Endothelial cell of umbilical vein (primary cell): ENCODE results near the gene MCM5. TPM values are rescaled to one million over a fixed set of nuclear protein-coding genes. Genes with fewer than 3 reads are reported as not detected.

Experiments
- BruUV-seq: library from RNA; stranded (reverse); fragments of 400-500 nt; replicated peaks from 2 replicates; lab custom pipeline; 2021; lab: Mats Ljungman, UMichigan
- CTCF ChIA-PET: fragments of 300-600, 350-600 bp; sonication (Branson Sonifier 250); formaldehyde crosslinking; loops from one replicate; lab custom pipeline; 2021; ENCODE audit warnings: antibody characterized with exemption, inconsistent platforms; lab: Charles Lee
- POLR2A ChIA-PET: fragments of 300-600, 350-600 bp; sonication (Branson Sonifier 250); formaldehyde crosslinking; loops from one replicate; lab custom pipeline; 2021; ENCODE audit warnings: antibody characterized with exemption, inconsistent platforms; lab: Charles Lee
- DNase-seq: peaks from one replicate; pipeline ENCODE4 v3.0.0-alpha.2; 2011; ENCODE audit warnings: low read depth, low spot score
- FAIRE-seq: peaks from 2 replicates; lab custom pipeline; 2011; peaks lifted over from hg19 to GRCh38; lab: Jason Lieb, UNC
- H2AFZ ChIP-seq: 2 replicates; pipeline ENCODE4 v1.6.0; 2012; ENCODE audit warnings: low read depth, low read length, control low read depth, inconsistent platforms
- H3K27ac ChIP-seq: 2 replicates; pipeline ENCODE4 v1.5.1; 2011; ENCODE audit warnings: low read depth, mild to moderate bottlenecking, control low read depth, low read length, moderate library complexity; ENCODE audit not compliant: insufficient read depth
- H3K27me3 ChIP-seq, 2 experiments: 2 replicates each; pipeline versions ENCODE4 v1.6.0 to v1.6.1; 2011; ENCODE audit warnings: low read length in 2 of 2, mixed read lengths in 1 of 2; ENCODE audit not compliant: control insufficient read depth in 2 of 2, insufficient read depth in 2 of 2
- H3K36me3 ChIP-seq, 2 experiments: 2 replicates in 1 of 2; 3 replicates in 1 of 2; pipeline ENCODE4 v1.5.1; 2011; ENCODE audit warnings: low read length in 2 of 2, mild to moderate bottlenecking in 1 of 2, moderate library complexity in 1 of 2; ENCODE audit not compliant: control insufficient read depth in 2 of 2, insufficient read depth in 2 of 2; ENCODE audit errors: extremely low read depth in 1 of 2
- H3K4me1 ChIP-seq: 3 replicates; pipeline ENCODE4 v1.5.1; 2011; ENCODE audit warnings: mild to moderate bottlenecking, low read length; ENCODE audit not compliant: control insufficient read depth, insufficient read depth; ENCODE audit errors: extremely low read depth
- H3K4me2 ChIP-seq: 2 replicates; pipeline ENCODE4 v1.6.1; 2011; ENCODE audit warnings: low read length, control low read depth, mixed read lengths; ENCODE audit not compliant: insufficient read depth
- H3K4me3 ChIP-seq, 3 experiments: fragments of 200-600 bp in 1 of 3; sonication (generic), shearing (Covaris generic) in 1 of 3; replicated peaks in 1 of 3; 2 replicates each; pipeline ENCODE4 v1.5.1; 2011 to 2016; ENCODE audit warnings: control low read depth in 3 of 3, low read length in 3 of 3, mild to moderate bottlenecking in 2 of 3, inconsistent platforms in 1 of 3, low read depth in 1 of 3, moderate library complexity in 1 of 3; ENCODE audit not compliant: insufficient read depth in 1 of 3
- H3K79me2 ChIP-seq: 2 replicates; pipeline ENCODE4 v1.6.0; 2012; ENCODE audit warnings: low read length, inconsistent platforms; ENCODE audit not compliant: control insufficient read depth, insufficient read depth
- H3K9ac ChIP-seq: replicated peaks from 2 replicates; pipeline ENCODE3; 2011; ENCODE audit warnings: low read length, control low read depth; ENCODE audit not compliant: insufficient read depth; ENCODE audit errors: extremely low read depth
- H3K9me1 ChIP-seq: replicated peaks from 3 replicates; pipeline ENCODE4 v1.6.0; 2011; ENCODE audit warnings: mild to moderate bottlenecking, low read length; ENCODE audit not compliant: control insufficient read depth, insufficient read depth; ENCODE audit errors: extremely low read depth
- H3K9me3 ChIP-seq: replicated peaks from 2 replicates; pipeline ENCODE4 v1.5.1; 2012; ENCODE audit warnings: low read length, inconsistent platforms; ENCODE audit not compliant: control insufficient read depth, insufficient read depth
- H4K20me1 ChIP-seq: replicated peaks from 2 replicates; pipeline ENCODE3; 2011; ENCODE audit warnings: mild to moderate bottlenecking, low read length; ENCODE audit not compliant: control insufficient read depth, insufficient read depth; ENCODE audit errors: extremely low read depth
- CTCF ChIP-seq, 2 donors: IDR thresholded peaks; 1 replicate in 1 of 2; 2 replicates in 1 of 2; pipeline ENCODE4 v1.5.1; 2011; ENCODE audit warnings: low read length in 2 of 2, mild to moderate bottlenecking in 2 of 2, moderate library complexity in 2 of 2, control low read depth in 1 of 2, inconsistent platforms in 1 of 2, low read depth in 1 of 2; ENCODE audit not compliant: insufficient read depth in 1 of 2; ENCODE audit errors: extremely low read depth in 1 of 2
- EZH2 ChIP-seq: IDR thresholded peaks from 2 replicates; pipeline ENCODE4 v1.6.1; 2012; ENCODE audit warnings: borderline replicate concordance, low read depth, mild to moderate bottlenecking, moderate library complexity, low read length, inconsistent platforms; ENCODE audit not compliant: severe bottlenecking
- FOS ChIP-seq: IDR thresholded peaks from 2 replicates; pipeline ENCODE4 v1.6.1; 2011; ENCODE audit warnings: mild to moderate bottlenecking, low read length, moderate library complexity, borderline replicate concordance; ENCODE audit not compliant: insufficient read depth
- GATA2 ChIP-seq: IDR thresholded peaks from 2 replicates; pipeline ENCODE4 v1.7.0; 2011; ENCODE audit warnings: low read depth, mild to moderate bottlenecking, moderate library complexity, mixed read lengths, low read length; ENCODE audit not compliant: insufficient read length, insufficient read depth
- JUN ChIP-seq: IDR thresholded peaks from 2 replicates; pipeline ENCODE4 v1.6.1; 2011; ENCODE audit warnings: borderline replicate concordance, low read depth; ENCODE audit not compliant: insufficient read length, insufficient read depth
- MAX ChIP-seq: IDR thresholded peaks from 2 replicates; pipeline ENCODE4 v1.6.1; 2011; ENCODE audit not compliant: insufficient read depth, insufficient read length
- MYC ChIP-seq: IDR thresholded peaks from one replicate; pipeline ENCODE4 v1.6.1; 2011; ENCODE audit warnings: mild to moderate bottlenecking, low read depth, low read length
- POLR2A ChIP-seq: IDR thresholded peaks from 2 replicates; pipeline ENCODE4 v1.6.1; 2012; ENCODE audit warnings: low read depth, mild to moderate bottlenecking, control low read depth, low read length
- POLR2AphosphoS5 ChIP-seq: IDR thresholded peaks from 2 replicates; pipeline ENCODE4 v1.6.1; 2012; ENCODE audit warnings: low read depth, mild to moderate bottlenecking, control low read depth, low read length, moderate library complexity; ENCODE audit not compliant: insufficient read depth
- dilution Hi-C: fragments of 300-500 bp; cut with MboI; formaldehyde crosslinking; loops from one replicate; pipeline ENCODE4 v1.15.0; 2019; ENCODE audit warnings: low sequenced_read_pairs; ENCODE audit not compliant: extremely low pct_ligation_motif_present
- intact Hi-C: fragments of 100-400 bp; cut with micrococcal nuclease; formaldehyde crosslinking; loops from one replicate; pipeline ENCODE4 v1.10.0; 2022
- polyA plus RNA-seq, 4 experiments: library from polyadenylated mRNA; depleted of rRNA in 3 of 4; stranded (reverse) in 3 of 4; unstranded in 1 of 4; fragments of >200 nt; gene quantifications; 2 replicates each; pipeline versions ENCODE4 v1.2.1 to v1.2.3, GENCODE V29; 2011 to 2012; ENCODE audit warnings: missing spikeins in 1 of 4
- total RNA-seq: library from RNA; stranded (reverse); gene quantifications from 2 replicates; pipeline ENCODE4 v1.2.3, GENCODE V29; 2021

MCM5 gene
- total and polyA plus RNA-seq, 2 donors (not counting 3 experiments of a cell fraction or from before 2014, with no cell fraction given) = 67.8 to 111 TPM

- no peaks in the 10 kb centered on the region for H3K27me3 ChIP-seq
- no peaks in the 10 kb centered on the region for H4K20me1 ChIP-seq
- no peak overlapping the region for H3K4me2 ChIP-seq
- H2AFZ ChIP-seq = peak overlapping the region; percentile 26
- no peaks in the 10 kb centered on the region for H3K9me1 ChIP-seq
- H3K4me1 ChIP-seq = peaks cover 17% of the 10 kb centered on the region
- POLR2A ChIA-PET = no interaction called here
- FAIRE-seq (no peak), DNase-seq (no peak)
- no peaks in the 10 kb centered on the region for H3K36me3 ChIP-seq
- no TSS peak for BruUV-seq
- H3K9me3 ChIP-seq = no peaks in the 10 kb centered on the region
- no peaks in the 10 kb centered on the region for H3K79me2 ChIP-seq
- TF ChIP-seq CTCF (IDR thresholded peaks at IDR 0.05; ENCODE audit: extremely low read depth in 1 of 2, insufficient read depth in 1 of 2, low read depth in 1 of 2, low read length in 2 of 2) (no peak), EZH2 (no peak)
- dilution Hi-C loops = no loop called here
- no peak overlapping the region for H3K27ac ChIP-seq
- CTCF ChIA-PET = no interaction called here
- intact Hi-C loops = no loop called here
- no peak overlapping the region for H3K9ac ChIP-seq
- no peak overlapping the region for H3K4me3 ChIP-seq
These were observed 26.2 kb upstream of the MCM5 start for GRCh38 chr22:35373781-35374180.

GRCh38 chr22:35375031-35375430 is 24.9 kb upstream of the MCM5 start:
- DNase-seq (no peak), FAIRE-seq (no peak)
- ChIA-PET POLR2A (no interaction called here), CTCF (interaction anchor here (0.9 kb wide), 1 partner anchor 15 kb away, joined by 4 read pairs; no protein-coding TSS in a partner anchor)
- no peak overlapping the region for H3K4me3 ChIP-seq
- H3K4me1 ChIP-seq = peaks cover 20% of the 10 kb centered on the region
- no peak overlapping the region for H3K4me2 ChIP-seq
- no peaks in the 10 kb centered on the region for H3K36me3 ChIP-seq
- no peak overlapping the region for H3K27ac ChIP-seq
- H3K9me3 ChIP-seq = no peaks in the 10 kb centered on the region
- no peak overlapping the region for H3K9ac ChIP-seq
- intact Hi-C loops = no loop called here
- no peaks in the 10 kb centered on the region for H3K27me3 ChIP-seq
- H2AFZ ChIP-seq = peak overlapping the region; percentile 23
- no peaks in the 10 kb centered on the region for H3K79me2 ChIP-seq
- dilution Hi-C loops = no loop called here
- no TSS peak for BruUV-seq
- H4K20me1 ChIP-seq = no peaks in the 10 kb centered on the region
- no peak for TF ChIP-seq MAX
- TF ChIP-seq POLR2A = no peak
- no peak for TF ChIP-seq POLR2AphosphoS5
- TF ChIP-seq EZH2 = no peak
- TF ChIP-seq FOS = no peak
- TF ChIP-seq MYC = no peak
- no peak for TF ChIP-seq CTCF (IDR thresholded peaks at IDR 0.05; ENCODE audit: extremely low read depth in 1 of 2, insufficient read depth in 1 of 2, low read depth in 1 of 2, low read length in 2 of 2)
- TF ChIP-seq JUN = no peak
- no peak for TF ChIP-seq GATA2
- H3K9me1 ChIP-seq = no peaks in the 10 kb centered on the region
